GF-D8 (cell line): Measurements from ENCODE around the gene HIVEP2.
A peak's percentile ranks its signal among the peaks of the same experiment; 100 is the strongest.

ENCODE experiments used
- DNase-seq: peaks from one replicate; lab custom pipeline; 2025; lab: John Stamatoyannopoulos, UW

The HIVEP2 gene

GRCh38 chr6:142737368-142738034 lies 207.5 kb downstream of the HIVEP2 start:
- peak; percentile 47 for DNase-seq

DNA sequence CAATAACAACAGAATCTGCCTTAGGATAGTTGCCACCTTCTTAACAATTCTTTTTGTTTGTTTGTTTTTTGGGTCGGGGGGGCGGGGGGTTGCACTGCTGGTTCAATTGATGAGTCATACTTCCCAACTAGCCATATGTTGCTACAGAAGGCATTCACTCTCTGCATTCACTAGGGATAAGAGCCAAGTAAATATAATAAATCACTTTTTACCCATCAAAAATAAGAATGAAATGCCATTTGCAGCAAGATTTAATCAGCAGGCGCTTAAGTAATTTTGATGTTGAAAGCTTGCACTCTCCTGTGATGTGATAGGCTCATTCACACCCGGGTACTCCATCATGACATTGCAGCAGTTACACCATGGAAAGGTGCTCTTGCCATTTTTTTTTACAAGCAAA lies 209.8 kb downstream of the HIVEP2 start:
- DNase-seq = no peak

DNA sequence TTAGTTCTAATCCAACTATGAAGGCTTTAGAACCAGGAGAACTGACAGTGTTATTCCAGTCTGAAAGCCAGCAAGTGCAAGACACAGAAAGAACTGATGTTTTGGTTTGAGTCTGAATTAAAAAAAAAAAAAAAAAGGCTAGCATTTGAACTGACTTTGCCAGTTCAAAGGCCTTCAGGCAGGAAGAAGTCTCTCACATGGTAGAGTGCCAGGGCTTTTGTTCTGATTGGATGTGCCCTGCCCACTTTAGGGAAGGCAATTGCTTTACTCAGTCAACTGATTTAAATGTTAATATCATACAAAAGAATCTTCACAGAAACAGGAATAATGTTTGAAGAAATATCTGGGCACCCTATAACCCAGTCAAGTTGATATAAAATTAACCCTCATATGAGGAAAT lies 212.2 kb downstream of the HIVEP2 start:
- DNase-seq = no peak

GRCh38 chr6:142731611-142732010 lies 213.4 kb downstream of the HIVEP2 start:
- no peak for DNase-seq

GRCh38 chr6:142729618-142730017 lies 215.4 kb downstream of the HIVEP2 start:
- no peak for DNase-seq

DNA sequence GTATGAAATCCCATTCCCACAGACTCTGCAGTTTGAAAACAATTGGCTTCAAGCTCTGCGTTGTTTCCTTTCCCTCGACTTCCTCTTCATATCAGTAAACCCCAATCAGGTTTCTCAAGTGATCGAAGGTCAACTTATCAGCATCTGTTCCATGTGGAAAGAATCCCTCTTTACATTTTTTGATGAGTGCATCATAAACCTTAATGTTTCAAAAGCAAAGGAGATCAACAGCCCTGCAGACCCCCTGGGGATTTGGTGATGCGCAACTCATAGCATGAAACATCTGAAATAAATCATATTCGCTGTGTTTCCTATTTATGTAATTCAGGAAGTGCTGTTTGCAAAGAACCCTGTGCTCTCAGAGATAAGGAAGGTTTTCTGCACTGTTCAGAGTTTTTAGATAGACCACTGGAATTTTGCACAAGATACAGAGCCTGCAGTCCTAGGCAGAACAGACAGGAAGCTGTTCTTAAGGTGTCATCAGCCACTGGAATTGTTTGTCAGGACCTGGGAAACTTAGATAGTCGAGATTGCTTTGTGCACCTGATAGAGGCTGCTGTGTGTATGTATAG lies 216.0 kb downstream of the HIVEP2 start:
- peak; percentile 94 for DNase-seq

- DNase-seq = no peak
These were observed 216.6 kb downstream of the HIVEP2 start for GRCh38 chr6:142728364-142728763.

- no peak for DNase-seq
These were observed 218.4 kb downstream of the HIVEP2 start for GRCh38 chr6:142726616-142727015.

DNA sequence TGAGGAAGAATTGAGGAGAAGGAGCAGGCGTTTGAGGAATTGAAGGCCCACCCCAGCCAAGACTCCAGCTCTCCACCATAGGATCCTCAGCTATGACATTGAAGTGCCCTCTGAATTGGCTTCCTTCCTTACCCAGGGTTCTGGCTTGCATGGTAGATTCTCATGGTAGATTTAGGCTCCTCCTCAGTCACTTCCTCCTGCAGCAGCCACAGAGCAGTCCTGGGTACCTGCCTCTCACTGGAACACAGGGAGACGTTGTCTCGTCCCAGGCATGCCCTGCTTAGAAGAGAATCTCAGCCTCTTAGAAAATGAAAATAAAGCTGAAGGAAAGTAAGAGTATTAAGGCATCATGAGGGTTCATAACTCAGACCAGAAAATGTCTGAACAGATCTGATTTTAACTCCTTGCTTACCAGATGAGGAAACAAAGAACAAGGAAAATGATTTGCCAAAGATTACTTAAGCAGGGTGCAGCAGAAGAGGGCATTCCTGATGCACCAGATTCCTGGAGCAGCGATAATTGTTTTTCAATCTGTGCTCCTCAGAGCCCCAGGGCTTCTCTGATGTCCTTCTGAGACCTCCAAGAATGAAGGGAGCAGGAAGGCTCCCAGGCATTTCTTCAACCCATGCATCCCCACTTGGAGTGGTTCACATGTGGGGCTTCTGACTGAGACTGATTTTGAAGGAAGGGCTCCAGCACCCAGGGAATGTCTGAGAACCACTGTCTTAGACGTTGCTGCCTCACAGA lies 219.8 kb downstream of the HIVEP2 start:
- DNase-seq = no peak

DNA sequence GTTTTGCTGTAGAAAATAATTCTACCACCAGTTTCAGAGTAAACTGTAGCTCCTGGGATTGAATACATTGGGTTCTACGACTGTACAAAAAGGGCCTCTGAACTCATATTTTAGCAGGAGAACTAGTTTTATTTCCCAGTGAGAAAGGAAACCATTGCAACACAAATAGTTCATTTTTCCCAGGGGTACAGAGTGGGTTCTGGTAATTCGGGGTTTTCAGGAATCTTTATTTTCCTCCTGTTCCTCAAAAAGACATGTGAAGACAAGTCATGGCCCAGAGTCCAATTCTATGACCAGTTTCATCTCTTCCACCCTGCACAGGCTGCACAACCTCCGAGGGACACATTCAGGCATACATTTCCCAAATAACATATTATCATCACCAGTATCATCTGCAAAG lies 222.1 kb downstream of the HIVEP2 start:
- no peak for DNase-seq

DNA sequence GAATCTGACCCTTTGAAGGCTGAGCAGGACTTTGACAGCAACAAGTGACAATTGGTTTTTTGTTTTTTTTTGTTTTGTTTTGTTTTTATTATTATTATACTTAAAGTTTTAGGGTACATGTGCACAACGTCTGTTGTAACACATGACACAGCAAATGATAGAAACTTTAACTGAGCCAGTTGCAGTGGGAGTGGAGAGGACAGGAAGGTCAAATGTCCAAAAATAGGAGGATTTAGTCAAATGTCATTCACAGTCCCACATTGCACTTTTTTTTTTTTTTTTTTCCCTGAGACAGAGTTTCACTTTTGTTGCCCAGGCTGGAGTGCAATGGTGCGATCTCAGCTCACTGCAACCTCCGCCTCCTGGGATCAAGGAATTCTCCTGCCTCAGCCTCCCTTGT lies 223.0 kb downstream of the HIVEP2 start:
- DNase-seq = no peak

DNA sequence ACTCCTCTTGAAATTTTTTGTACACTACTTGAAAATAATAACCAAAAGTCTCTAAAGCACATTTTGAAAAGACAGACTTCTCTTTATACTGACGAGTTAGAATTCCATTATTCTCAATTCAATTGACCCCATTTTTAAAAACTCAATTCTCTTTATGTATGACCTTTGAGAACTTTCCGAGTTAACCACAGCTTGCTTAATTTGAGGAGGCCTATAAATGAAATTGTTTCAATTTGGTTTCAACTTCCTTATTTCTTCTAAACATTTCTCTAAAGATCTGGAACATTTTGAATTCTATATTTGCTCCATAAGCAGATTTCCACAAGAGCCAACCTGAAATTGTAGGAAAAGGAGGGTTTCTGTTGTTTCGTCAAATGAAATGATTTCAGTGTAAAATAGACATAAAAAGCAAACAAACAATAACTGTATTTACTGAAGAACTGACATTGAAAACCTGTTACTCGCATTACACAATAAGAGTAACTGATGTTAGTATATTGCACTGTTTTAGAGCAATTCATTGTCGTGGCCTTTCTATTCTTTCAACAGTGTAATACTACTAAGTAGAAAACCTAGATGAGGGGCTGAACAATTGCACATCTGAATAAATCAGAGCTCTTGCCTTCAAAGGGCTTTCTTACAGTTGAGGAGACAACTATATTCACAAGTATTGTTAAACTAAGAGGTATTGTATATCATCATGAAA lies 223.6 kb downstream of the HIVEP2 start:
- DNase-seq = no peak

GRCh38 chr6:142718667-142719191 lies 226.2 kb downstream of the HIVEP2 start:
- DNase-seq = no peak

GRCh38 chr6:142716097-142716496 lies 228.9 kb downstream of the HIVEP2 start:
- DNase-seq = no peak

GRCh38 chr6:142714951-142715785 lies 229.8 kb downstream of the HIVEP2 start:
- no peak for DNase-seq

DNA sequence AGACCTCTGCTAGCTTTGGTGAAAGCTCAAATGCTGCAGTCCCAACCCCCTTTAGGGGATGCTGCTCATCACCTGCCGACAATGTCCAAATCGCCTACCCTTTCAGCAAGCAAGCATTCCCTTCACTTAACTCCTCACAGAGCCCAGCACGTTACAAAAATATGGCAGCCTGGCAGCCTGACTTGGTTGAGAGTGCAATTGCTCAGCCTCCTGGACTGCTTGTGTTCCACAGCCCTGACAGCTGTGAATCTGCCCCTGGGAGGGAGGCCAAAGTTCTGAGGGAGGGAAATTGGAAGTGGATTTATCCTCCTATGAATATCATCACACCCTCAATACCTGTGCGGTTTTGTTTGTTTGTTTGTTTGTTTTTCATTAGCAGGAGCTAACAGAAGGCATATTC lies 231.0 kb downstream of the HIVEP2 start:
- DNase-seq = no peak

DNA sequence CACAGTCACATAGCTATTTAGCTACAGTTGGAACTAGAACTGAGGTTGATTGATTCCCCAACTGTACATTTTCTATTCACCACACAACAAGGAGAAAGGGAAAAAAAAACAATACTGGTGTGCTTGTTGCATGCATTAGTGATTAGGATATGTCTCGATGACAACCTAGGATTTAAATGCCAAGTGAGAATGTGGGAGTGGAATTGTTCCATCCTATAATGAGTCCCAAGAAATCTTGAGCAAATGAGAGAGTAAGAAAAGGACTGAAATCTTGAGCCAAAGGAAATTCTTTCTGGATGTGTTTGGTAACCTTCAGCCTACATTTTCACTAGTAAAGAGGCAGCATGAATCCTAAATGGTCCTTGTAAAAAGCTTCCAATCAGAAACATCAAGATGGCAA lies 232.7 kb downstream of the HIVEP2 start:
- no peak for DNase-seq

DNA sequence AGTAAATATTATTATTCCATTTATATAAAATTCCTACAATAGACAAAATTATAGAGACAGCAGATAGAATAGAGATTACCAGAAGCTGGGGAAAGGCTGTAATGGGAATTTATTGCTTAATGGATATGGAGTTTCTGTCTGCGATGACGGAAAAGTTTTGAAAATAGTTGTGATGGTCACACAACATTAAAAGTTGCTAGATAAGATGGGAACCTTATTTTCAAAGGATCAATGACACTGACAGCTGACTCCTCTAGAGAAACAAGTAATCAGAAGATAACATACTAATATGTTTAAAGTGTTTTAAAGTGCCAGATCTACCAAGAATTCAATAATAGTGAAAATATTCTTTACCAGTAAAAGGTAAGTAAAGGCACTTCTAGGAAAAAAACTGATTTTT lies 236.3 kb downstream of the HIVEP2 start:
- DNase-seq = no peak

GRCh38 chr6:142707255-142707654 lies 237.7 kb downstream of the HIVEP2 start:
- DNase-seq = no peak

DNA sequence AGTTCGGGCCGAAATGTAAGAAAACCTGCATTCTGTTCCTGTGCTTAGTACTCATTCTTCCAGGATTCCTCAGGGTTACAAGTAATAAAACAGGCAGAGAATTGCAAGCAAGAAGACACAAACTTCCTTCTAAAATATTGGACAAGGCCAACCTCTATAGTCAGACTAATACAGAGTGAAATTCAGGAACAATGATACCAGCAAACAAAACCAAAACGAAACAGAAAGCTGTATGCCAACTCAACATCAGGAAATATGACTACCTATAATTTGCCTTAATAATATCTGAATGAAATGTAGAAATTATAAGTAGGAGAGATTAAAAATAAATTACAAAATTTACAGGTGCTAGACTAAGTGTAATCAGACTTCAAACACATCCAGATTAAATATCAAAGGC lies 238.8 kb downstream of the HIVEP2 start:
- no peak for DNase-seq

DNA sequence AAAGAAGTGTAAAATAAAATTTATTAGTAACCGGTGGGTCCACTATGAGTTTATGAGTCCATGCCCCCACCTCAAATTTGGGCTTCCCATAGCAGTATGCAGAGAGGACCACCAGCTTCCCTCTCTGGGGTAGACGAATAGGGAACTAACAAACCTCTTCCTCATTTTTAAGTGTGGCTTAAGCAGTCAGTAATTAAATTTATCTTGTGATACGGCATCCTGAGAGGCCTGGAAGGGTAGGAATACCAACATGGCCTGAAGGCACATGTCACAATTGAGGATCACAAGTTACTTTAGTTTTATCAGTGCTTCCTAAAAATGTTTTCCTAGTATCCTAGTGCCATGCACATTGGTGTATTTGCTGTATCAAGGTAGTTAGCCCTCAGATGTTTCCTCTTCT lies 239.9 kb downstream of the HIVEP2 start:
- peak; percentile 43 for DNase-seq
